GM18502 (cell line): Measurements from ENCODE around the gene KCND2.
"Not testable (repeated sequence)": the region's sequence is repeated elsewhere in the genome, so short reads cannot be mapped to it uniquely, and the experiment has no call there.

Experiments used
- ATAC-seq: cut with Tn5 transposase; IDR thresholded peaks from one replicate; pipeline ENCODE4 v1.9.1; 2021; ENCODE audit warnings: mild to moderate bottlenecking; ENCODE audit not compliant: unreplicated experiment, poor library complexity

Gene KCND2

DNA sequence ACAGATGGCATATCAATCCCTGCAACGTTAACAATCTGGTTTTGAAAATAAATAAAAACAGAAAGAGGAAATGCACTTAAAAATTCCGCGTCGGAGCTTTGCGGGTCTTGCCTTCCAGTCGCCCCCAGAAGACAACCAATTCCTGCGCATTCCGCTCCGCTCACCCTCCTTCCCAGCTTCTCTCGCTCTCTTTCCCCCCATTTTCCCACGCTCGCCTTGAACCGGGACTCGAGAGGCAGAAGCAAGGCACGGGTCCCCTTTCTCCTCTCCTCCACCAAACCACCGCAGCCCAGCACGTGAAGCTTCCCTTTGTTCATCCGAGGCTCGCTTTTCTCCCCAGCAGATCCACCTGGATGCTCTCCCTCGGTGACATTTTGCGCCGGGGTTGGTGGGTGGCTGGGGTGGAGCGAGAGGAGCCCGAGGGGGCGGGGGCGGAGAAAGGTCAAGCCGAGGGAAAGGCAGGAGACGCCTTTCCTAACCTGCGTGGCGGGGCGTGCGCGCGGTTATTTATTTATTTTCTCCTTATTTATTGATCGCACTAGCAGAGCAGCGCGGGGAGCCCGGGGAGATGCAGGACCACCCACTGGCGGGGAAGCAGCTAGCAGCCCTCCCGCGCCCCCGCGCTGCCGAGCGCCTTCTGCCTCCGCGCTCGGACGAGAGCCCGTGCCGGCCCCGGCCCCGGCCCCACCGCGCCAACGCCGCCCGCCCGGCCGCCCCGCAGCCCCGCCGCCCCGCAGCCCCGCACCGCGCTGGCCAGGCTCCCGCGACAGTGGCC, at the start of gene KCND2:
TSS of gene KCND2 (plus strand) at position 475 of the 775 bp plus-strand sequence.
- peak; percentile 35 for ATAC-seq

DNA sequence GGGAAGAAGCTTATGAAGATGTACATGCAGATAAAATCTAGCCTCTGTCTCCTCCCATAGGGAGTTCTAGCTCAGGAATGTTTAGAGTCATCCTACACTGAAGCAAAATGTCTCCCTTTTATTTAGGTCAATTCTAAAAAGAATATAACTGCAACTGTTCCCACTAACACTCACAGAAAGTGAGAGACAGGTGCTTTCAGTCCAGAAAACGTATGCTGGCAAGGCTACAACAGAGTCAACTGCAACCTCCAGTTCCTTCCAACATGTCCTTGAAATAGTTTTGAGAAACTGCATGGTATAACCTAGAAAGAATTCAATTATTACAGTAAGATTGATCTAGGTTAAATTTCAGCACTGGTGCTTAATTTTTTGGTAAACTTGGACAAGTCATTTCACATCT, 46.8 kb upstream of the KCND2 start:
- no peak for ATAC-seq

DNA sequence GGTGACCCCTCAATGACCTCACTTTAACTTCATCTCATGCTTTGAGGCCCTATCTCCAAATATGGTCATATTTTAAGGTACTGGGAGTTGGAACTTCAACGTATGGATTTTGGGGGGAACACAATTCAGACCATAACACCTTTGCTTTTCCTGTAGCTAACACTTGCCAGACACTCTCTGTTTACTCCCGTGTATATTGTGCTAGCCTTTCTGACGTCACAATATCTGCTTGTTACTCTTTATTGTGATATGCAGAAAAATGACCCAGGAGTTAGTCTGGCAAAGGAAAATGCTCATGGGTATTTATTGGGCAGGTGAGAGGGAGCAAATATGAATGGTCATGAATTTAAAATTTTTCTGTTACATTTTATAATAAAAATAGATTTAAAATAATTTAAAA, 45.7 kb upstream of the KCND2 start:
- no peak for ATAC-seq

DNA sequence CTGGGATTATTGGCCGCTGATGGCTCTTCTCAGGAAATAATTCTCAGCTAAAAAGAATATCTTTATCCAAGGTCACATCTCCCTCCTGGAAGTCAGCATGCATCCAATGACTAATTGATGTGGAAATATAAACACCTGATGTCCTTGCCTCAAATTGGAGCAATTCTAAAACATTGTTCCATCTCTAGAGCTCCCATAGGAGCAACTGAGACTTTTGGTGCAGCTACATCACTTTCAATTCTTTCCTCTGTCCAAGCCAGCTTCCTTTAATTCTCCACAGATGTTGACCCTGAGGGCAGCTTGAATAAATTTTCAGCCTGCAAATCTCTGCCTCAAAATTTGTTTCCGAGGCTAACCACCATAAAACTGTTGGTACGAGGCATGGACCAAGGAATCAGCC, 43.9 kb upstream of the KCND2 start:
- no peak for ATAC-seq

DNA sequence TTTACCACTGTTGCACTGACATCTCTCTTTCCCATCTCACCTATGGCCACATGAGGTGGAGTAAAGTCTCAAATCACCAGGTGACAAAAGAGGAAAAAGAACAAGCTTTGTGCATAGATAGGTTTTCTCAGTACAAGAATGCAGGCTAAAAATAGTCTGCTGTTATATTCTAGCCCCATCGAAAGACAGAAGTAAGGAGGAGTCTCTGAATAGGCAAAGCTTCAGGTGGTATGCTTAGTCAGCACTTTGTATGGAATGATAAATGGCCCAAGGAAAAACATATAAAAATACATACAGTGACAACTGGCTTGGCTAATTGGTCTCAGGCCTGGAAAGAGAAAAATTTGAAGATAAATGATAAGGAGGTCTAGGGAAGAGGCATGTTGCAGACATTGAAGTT, 39.6 kb upstream of the KCND2 start:
- no peak for ATAC-seq

DNA sequence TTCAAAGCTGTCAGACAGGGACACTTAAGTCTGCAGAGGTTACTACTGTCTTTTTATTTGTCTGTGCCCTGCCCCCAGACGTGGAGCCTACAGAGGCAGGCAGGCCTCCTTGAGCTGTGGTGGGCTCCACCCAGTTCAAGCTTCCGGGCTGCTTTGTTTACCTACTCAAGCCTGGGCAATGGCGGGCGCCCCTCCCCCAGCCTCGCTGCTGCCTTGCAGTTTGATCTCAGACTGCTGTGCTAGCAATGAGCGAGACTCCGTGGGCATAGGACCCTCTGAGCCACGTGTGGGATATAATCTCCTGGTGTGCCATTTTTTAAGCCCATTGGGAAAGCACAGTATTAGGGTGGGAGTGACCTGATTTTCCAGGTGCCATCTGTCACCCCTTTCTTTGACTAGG, 32.6 kb upstream of the KCND2 start:
- ATAC-seq: not testable (repeated sequence)

DNA sequence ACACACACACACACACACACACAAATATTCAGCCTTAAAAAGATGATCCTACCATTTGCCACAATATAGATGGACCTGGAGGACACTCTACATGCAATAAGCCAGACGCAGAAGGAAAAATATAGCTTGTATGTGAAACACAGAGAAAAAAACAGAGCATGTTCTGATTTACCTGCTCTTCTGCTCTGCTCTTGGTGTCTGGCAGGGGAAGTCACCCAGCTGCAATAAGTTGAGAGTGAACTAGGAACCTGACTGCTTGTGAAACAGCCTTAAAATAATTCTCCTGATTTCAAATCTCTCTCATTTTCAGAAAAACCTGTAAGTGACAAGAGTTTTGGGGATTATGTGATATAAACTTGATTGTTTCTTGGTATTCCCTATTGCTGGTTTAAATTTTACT, 31.0 kb upstream of the KCND2 start:
- no peak for ATAC-seq

DNA sequence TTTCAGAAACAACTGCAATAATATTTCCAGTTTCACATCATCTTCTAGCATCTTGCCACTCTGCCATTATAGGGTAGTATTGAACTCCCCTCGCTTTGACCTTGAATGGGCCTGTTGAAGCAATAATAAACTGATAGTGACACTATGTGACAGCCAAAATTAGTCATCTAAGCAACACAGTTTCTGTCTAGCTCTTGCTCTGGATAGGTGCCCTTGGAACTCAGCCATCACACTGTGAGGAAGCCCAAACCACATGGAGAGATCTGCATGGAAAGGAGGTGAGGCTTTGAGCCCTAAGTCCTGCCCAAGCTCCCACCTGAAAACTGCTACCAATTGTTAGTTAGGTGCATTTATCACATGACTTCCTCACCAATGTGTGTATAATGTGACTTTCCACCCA, 18.1 kb upstream of the KCND2 start:
- no peak for ATAC-seq

DNA sequence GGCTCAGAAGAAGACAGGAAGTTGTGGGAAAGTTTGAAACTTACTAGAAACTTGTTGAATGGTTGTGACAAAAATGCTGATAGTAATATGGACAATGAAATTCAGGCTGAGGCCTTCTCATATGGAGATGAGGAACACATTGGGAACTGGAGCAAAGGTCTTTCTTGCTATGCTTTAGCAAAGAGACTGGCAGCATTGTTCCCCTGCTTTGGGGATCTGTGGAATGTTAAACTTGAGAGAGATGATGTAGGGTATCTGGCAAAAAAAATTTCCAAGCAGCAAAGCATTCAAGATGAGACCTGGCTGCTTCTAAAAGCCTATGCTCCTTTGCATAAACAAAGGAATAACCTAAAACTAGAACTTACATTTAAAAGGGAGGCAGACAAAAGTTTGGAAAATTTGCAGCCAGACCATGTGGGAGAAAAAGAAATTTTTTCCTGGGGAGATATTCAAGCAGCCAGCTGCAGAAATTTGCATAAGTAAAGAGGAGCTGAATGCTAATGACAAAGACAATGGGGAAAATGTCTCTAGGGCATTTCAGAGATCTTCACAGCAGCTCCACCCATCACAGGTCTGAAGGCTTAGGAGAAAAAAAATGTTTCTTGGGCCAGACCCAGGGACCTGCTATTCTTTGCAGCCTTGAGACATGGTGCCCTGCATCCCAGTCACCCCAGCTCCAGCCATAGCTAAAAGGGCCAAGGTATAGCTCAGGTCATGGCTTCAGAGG, 16.5 kb upstream of the KCND2 start:
- no peak for ATAC-seq

DNA sequence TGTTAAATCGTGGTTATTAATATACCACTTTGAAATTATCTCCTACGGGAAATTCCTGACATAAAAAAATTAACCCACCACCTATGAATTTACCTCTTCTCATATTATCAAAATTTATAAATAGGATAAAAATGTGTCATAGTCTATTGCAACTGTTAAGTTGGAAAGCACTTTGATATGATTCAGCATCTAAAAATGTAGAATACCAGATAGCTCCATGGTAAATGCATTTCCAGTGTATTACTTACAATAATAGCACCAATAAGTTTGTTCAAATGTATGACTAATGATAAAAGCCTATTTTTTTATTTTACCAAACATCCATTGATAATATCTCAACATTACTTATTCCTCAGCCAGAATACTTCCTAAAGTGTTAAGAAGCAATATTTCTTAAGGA, 13.6 kb upstream of the KCND2 start:
- no peak for ATAC-seq

DNA sequence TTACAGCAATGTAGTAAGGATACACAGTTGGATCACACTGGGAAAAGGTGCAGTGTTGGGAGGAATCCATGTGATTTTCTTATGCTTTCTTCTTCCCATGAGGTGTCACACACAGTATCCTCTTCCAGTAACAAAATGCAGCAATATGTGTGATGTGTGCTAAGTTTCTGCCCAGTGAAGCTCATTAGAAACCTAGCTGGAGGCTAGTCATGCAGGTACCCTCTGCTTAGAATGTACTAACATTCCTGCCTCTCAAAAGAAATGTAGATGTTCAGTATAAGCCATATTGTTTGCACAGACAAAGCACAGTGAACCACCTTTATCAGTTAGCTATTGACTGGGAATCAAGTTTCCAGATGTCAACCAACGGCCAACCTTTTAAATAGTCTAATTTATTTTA, 12.9 kb upstream of the KCND2 start:
- ATAC-seq: no peak

DNA sequence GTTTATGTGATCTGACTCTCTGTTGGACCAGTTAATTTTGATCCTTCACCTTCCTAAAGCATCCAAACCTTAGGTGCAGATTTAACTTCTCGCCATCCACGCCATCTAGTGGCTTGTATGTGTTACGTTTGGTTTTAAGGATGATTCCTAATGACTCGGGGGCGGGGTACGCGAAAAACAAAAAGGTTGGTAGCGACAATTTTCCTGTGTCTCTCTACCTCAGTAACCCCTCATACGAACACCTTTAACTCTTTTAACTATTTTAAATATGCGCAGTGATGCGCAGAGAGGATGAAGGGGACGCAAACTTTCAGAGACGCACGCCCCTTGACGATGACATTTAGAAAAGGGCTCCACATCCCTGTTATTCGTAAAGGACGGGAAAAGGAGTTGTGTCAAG, 714 bp upstream of the KCND2 start:
- ATAC-seq: peak; percentile 57

DNA sequence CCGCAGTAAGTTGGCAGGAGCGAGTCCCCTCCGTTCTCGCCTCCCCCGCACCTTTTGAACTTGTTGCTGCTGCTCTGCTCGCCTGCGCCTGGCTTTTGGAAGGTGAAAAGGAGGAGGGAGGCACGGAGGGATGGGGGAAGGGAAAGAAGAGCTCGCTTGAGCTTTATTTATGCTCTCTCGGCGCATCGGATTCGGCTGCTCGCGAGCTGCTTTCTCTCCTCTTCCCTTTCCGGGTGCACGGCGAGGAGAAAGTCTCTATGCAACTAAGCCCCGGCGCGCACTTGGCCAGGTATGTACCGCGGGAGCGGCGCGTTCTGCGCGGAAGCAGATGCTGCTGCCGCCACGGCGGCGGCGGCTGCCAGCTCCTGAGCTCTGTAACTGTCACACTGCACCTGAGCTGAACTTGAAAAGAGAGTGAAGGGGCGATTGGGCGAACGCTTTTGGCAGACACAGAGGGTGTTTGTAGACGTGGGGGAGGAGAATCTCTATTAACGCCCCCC, 551 bp downstream of the KCND2 start:
- ATAC-seq: peak; percentile 68

DNA sequence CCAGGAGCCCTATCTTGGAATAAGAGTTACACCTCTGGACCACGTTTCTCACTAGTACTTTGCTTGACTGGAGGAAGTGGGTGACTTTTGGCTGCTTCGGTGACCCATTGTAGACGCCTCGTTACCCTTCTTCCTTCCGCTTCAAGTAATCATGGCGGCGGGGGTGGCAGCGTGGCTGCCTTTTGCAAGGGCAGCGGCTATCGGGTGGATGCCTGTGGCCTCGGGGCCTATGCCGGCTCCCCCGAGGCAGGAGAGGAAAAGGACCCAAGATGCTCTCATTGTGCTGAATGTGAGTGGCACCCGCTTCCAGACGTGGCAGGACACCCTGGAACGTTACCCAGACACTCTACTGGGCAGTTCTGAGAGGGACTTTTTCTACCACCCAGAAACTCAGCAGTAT, 1.5 kb downstream of the KCND2 start:
- no peak for ATAC-seq

DNA sequence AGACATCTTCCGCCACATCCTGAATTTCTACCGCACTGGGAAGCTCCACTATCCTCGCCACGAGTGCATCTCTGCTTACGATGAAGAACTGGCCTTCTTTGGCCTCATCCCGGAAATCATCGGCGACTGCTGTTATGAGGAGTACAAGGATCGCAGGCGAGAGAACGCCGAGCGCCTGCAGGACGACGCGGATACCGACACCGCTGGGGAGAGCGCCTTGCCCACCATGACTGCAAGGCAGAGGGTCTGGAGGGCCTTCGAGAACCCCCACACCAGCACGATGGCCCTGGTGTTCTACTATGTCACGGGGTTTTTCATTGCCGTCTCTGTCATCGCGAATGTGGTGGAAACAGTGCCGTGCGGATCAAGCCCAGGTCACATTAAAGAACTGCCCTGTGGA, 1.9 kb downstream of the KCND2 start:
- no peak for ATAC-seq

DNA sequence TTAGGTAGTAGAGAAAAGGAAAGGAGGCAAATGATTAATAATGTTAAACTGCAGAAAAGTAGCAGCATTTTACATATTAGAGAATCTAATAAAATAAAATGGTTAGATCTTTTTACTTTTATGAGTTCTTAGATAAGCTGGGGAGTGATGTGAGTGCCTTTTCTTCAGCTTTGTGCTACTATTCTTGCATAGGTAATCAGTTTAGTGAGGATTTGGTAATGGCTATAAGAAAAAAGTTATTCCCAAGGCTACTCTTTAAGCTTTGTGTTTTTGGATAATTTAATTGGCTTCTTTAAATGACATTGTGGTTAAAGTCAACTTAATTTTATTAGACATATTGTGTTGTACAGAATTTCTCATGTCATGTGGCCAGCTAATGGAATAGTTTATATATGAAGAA, 3.7 kb downstream of the KCND2 start:
- no peak for ATAC-seq

DNA sequence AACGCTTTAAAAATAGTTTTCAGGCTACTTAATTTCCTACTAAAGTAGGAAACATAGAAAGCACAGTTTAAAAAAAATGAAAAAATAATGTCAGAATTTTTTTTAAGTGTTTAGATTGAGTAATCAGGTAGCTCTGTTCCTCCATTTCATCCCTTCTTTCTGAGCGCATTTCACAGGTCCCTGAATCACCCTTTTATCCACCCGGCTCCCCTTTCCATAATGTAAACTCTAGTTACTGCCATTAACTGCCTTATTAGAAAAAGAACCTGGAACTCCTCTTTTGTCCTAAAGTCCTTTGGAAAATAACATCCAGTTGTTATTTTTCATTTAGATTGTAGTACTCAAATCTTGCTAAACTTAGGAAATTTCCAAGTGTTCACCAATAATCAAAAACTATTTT, 5.8 kb downstream of the KCND2 start:
- no peak for ATAC-seq

DNA sequence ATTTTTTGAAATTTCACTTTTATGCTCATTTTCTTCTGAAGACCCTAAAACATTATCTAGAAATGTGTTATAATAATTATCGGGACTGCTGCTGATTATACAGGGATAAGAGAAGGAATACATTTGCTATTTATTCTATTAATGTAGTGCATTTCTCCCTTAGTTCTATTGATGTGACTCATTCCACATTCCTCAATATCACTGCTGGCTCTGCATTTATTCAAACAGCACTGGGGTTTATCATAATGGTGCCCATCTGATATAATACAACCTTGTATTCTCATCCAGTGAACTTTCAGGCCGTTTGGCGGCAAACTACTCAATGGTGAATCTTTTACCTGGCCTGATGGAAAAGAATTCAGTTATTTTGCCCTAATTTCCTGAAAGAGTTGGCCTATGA, 7.8 kb downstream of the KCND2 start:
- ATAC-seq: no peak

DNA sequence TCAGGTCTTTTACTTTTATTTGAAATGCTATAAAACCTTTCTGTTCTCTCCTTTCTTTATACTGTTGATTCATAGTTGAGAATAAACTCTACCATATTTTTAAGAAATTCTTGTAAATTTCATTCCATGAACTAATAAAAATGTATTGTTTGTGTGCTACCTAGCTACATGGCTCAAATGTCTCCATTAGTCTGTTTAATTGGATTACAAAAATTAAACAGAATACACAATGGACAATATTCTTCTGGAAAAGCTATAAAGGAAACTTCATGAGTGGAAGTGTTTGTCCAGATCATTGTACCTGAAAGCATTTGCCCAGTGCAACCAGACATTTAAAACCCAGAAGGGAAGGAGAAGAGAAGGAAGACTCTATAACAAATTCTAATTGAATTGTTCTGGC, 20.1 kb downstream of the KCND2 start:
- ATAC-seq: no peak

DNA sequence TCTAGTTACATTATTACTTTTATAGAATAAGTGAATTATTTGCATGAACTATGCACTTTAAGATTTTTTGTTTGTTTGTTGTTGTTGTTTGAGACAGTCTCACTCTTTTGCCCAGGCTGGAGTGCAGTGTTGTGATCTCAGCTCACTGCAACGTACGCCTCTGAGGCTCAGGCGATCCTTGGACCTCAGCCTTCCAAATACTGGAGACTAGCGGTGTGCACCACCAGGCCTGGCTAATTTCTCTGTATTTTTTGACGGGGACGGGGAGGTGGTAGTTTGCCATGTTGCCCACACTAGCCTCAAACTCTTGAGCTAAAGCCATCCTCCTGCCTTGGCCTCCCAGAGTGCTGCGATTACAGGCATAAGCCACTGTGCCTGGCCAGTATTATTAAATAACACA, 29.2 kb downstream of the KCND2 start:
- no peak for ATAC-seq

DNA sequence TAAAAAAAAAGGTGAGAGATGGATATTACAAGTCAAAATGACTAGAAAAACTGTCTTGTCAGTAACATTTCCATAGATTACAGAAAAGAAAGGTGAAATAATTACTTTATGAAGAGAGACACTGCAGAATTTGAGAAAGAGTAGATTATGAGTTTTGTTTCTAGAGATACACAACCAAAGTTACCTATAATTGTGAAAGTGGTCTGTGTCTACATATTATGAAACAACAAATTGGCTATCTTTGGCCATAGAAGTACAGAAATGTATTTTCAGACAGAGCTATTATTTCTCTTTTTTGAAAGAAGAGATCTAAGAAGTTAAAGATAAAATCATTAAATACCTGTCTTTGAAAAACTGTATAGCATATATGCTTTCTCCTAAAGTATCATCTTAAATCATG, 30.1 kb downstream of the KCND2 start:
- ATAC-seq: peak; percentile 51

DNA sequence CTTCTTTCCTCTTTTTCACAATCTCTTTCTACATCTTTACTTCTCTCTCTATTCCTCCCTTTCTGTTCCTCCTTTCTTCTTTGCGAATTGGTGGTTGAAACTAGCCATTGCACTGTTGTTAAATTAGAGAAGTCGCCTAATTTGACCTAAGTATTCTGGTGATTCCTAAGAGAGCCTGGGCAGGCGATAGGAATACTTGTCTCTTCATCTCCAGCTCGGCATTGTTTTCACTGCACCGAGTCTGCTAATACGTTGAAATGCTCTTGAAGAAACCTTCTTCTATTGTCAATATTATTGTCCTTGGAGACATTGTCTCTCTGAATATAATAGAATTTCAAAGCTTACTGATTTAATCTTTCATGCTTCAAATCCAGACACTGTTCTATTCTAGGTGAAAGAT, 31.7 kb downstream of the KCND2 start:
- ATAC-seq: no peak
